Smooth muscle cell (in vitro differentiated cells): ENCODE results near the gene IL1RAPL1. TPM values are rescaled to one million over a fixed set of nuclear protein-coding genes. Genes with fewer than 3 reads are reported as not detected.

Source experiments
- DNase-seq: peaks from one replicate; lab custom pipeline; 2025; ENCODE audit not compliant: unreplicated experiment; lab: John Stamatoyannopoulos, UW
- H2AFZ ChIP-seq: fragments of 200-600 bp; sonication (generic); 2 replicates; pipeline ENCODE4 v1.6.0; 2016; ENCODE audit warnings: antibody characterized with exemption, low read depth, mild to moderate bottlenecking
- H3F3A ChIP-seq: fragments of 200-600 bp; sonication (generic); 2 replicates; pipeline ENCODE4 v1.6.0; 2017; ENCODE audit warnings: antibody characterized with exemption, low read depth
- H3K27ac ChIP-seq: fragments of 200-600 bp; sonication (generic); 2 replicates; pipeline ENCODE4 v1.5.1; 2016; ENCODE audit warnings: low read depth, mild to moderate bottlenecking
- H3K27me3 ChIP-seq: fragments of 200-600 bp; sonication (generic); 2 replicates; pipeline ENCODE4 v1.6.1; 2016; ENCODE audit warnings: low read depth, mild to moderate bottlenecking
- H3K36me3 ChIP-seq: fragments of 200-600 bp; sonication (generic); 2 replicates; pipeline ENCODE4 v1.5.1; 2016; ENCODE audit warnings: low read depth
- H3K4me1 ChIP-seq: fragments of 200-600 bp; sonication (generic); 2 replicates; pipeline ENCODE4 v1.5.1; 2016; ENCODE audit warnings: low read depth
- H3K4me2 ChIP-seq: fragments of 200-600 bp; sonication (generic); 2 replicates; pipeline ENCODE4 v1.6.0; 2016; ENCODE audit warnings: mild to moderate bottlenecking
- H3K4me3 ChIP-seq: fragments of 200-600 bp; sonication (generic); 2 replicates; pipeline ENCODE4 v1.5.1; 2016; ENCODE audit warnings: mild to moderate bottlenecking
- H3K79me2 ChIP-seq: fragments of 200-600 bp; sonication (generic); 2 replicates; pipeline ENCODE4 v1.6.0; 2016; ENCODE audit warnings: low read depth, mild to moderate bottlenecking
- H3K9ac ChIP-seq: fragments of 200-600 bp; sonication (generic); 2 replicates; pipeline ENCODE4 v1.6.0; 2016; ENCODE audit warnings: low read depth
- H3K9me3 ChIP-seq: fragments of 200-600 bp; sonication (generic); replicated peaks from 2 replicates; pipeline ENCODE4 v1.5.1; 2016; ENCODE audit warnings: low read depth
- H4K20me1 ChIP-seq: fragments of 200-600 bp; sonication (generic); 2 replicates; pipeline ENCODE4 v1.6.0; 2016; ENCODE audit warnings: low read depth
- WGBS: methylation state at CpG from one replicate; pipeline ENCODE4 v1.1.7; 2016; ENCODE audit warnings: low lambda C conversion rate; 5-methylcytosine and 5-hydroxymethylcytosine counted together
- polyA plus RNA-seq: library from polyadenylated mRNA; unstranded; fragments of >200 nt; fragmentation: Nextera tagmentation; extraction: Ambion mirVana; gene quantifications from 2 replicates; pipeline ENCODE4 v1.2.1, GENCODE V29; 2016
- total RNA-seq: library from RNA; depleted of rRNA; stranded (reverse); fragments of >200 nt; gene quantifications from 2 replicates; pipeline ENCODE4 v1.2.3, GENCODE V29; 2014
- TF ChIP-seq, protein P1 (sequence below): fragments of 200-600 bp; sonication (generic); IDR thresholded peaks from 2 replicates; pipeline ENCODE4 v1.5.1; 2017; ENCODE audit warnings: borderline replicate concordance, mild to moderate bottlenecking, antibody characterized with exemption; ENCODE audit not compliant: insufficient read depth, poor library complexity, severe bottlenecking

The IL1RAPL1 gene
- total and polyA plus RNA-seq, 2 experiments from 2014 or later: 0.04 TPM; not detected in 1

DNA sequence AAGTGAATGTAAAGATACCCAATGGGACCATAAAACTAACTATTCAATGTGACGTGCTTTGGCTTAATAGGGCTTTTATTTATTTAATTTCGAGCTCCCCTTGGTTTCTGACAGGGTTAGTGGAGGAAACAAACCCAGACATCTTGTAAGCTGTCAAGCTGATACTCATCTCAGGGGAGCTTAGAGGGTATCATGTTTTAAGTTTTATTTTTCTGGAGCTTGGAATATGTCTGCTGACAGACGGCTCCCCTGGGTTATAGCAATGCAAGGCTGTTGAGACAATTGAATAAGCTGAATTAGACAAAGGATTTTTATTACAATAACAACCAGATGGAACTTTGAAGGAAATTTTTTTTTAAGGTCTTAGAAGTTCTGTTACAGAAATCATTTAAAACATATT, 456.5 kb downstream of the IL1RAPL1 start:
- Histone ChIP-seq H3K4me2 (no peak overlapping the region), H4K20me1 (no peaks in the 10 kb centered on the region), H3K4me1 (peaks cover 3% of the 10 kb centered on the region), H3K9ac (no peak overlapping the region), H3K9me3 (no peaks in the 10 kb centered on the region), H3K36me3 (no peaks in the 10 kb centered on the region), H2AFZ (no peak overlapping the region), H3K27me3 (no peaks in the 10 kb centered on the region), H3K4me3 (no peak overlapping the region), H3F3A (no peaks in the 10 kb centered on the region), H3K27ac (no peak overlapping the region), H3K79me2 (no peaks in the 10 kb centered on the region)
- TF ChIP-seq, protein P1, sequence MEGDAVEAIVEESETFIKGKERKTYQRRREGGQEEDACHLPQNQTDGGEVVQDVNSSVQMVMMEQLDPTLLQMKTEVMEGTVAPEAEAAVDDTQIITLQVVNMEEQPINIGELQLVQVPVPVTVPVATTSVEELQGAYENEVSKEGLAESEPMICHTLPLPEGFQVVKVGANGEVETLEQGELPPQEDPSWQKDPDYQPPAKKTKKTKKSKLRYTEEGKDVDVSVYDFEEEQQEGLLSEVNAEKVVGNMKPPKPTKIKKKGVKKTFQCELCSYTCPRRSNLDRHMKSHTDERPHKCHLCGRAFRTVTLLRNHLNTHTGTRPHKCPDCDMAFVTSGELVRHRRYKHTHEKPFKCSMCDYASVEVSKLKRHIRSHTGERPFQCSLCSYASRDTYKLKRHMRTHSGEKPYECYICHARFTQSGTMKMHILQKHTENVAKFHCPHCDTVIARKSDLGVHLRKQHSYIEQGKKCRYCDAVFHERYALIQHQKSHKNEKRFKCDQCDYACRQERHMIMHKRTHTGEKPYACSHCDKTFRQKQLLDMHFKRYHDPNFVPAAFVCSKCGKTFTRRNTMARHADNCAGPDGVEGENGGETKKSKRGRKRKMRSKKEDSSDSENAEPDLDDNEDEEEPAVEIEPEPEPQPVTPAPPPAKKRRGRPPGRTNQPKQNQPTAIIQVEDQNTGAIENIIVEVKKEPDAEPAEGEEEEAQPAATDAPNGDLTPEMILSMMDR: no peak
- no peak for DNase-seq
- 81% methylated on average over 3 of the region's 3 CpGs for WGBS

DNA sequence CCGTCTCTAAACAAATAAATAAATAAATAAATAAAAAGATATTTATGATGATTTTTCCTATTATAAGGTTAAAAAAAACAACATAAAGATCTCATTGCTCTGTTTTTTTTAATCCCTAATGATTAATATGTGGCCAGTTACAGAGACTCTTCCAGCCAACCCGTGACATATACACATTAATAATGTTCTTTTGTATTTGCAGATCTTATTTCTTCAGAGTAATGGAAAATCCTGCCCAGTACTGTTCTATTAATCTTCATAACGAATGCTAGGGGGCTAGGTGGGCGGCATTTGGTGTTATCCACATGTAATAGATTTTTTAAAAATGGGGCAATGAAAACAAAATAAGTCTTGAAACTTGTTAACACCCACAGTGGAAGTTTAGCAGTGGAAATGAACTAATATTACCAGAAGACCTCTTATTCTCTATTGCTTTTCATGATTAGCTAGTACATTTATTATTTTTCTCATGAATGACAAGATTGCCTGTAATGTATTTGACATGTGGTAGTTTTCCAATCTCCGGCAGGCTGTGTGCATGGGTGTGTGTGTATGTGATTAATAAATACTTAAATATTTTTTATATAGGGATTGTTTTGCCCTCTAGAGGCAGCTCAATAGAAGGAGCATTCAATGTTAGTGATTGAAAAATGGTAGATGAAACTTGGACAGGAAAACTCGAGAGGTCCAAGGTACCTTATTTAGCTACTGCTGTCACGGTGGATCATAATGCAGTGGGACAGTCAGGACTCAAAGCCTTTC, 457.4 kb downstream of the IL1RAPL1 start:
- Histone ChIP-seq H3K27ac (no peak overlapping the region), H2AFZ (no peak overlapping the region), H3K79me2 (no peaks in the 10 kb centered on the region), H3K4me1 (no peaks in the 10 kb centered on the region), H3K27me3 (no peaks in the 10 kb centered on the region), H3K9ac (no peak overlapping the region), H3K4me3 (no peak overlapping the region), H3F3A (no peaks in the 10 kb centered on the region), H4K20me1 (no peaks in the 10 kb centered on the region), H3K36me3 (no peaks in the 10 kb centered on the region), H3K9me3 (no peaks in the 10 kb centered on the region), H3K4me2 (no peak overlapping the region)
- WGBS: 74% methylated on average over 7 of the region's 7 CpGs
- TF ChIP-seq, protein P1: peak; percentile 21
- DNase-seq: no peak

DNA sequence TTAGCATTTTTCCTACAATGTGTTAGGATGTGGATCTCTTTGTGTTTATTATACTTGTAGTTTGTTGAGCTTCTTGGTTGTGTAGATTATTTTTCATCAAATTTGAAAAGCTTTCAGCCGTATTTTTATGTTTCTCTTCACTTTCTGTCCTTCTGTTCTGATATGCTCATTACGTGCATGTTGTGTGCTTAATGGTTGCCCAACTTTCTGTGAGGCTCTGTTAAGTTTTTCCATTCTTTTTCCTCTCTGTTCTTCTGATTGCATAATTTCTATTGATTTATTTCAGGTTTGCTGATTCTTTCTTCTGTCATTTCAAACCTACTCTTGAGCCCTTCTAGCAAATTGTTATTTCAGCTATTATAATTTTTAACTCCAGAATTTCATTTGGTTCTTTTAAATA, 478.2 kb downstream of the IL1RAPL1 start:
- Histone ChIP-seq H3K4me1 (no peaks in the 10 kb centered on the region), H3K36me3 (no peaks in the 10 kb centered on the region), H3K4me3 (no peak overlapping the region), H2AFZ (no peak overlapping the region), H3K4me2 (no peak overlapping the region), H3K9me3 (no peaks in the 10 kb centered on the region), H3K79me2 (no peaks in the 10 kb centered on the region), H3F3A (no peaks in the 10 kb centered on the region), H3K27ac (no peak overlapping the region), H3K9ac (no peak overlapping the region), H4K20me1 (no peaks in the 10 kb centered on the region), H3K27me3 (no peaks in the 10 kb centered on the region)
- 70% methylated on average over 2 of the region's 2 CpGs for WGBS
- TF ChIP-seq, protein P1: no peak
- DNase-seq: no peak

DNA sequence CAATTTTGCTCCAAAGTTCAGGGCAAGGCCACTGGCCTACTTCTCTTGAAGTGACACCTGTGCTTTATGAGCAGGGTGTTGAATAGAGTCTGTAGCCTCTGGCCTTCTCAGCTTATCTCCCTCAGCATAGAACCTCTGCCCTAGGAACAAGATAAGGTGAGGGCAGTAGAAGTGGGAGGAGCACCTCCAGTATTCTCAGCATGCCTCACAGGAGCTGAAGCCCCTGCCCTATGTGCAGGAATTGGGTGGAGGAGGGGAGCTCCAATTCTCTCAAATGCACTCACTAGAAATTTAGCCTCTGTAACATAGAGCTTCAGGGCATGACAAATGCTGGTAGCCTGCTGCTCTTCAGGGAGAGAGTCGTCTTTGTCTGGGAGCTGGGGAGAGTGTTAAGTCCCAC, 479.3 kb downstream of the IL1RAPL1 start:
- Histone ChIP-seq H3K27me3 (no peaks in the 10 kb centered on the region), H3K4me3 (no peak overlapping the region), H3K9me3 (no peaks in the 10 kb centered on the region), H3K4me2 (no peak overlapping the region), H3K4me1 (no peaks in the 10 kb centered on the region), H3F3A (no peaks in the 10 kb centered on the region), H2AFZ (no peak overlapping the region), H3K9ac (no peak overlapping the region), H3K79me2 (no peaks in the 10 kb centered on the region), H3K36me3 (no peaks in the 10 kb centered on the region), H3K27ac (no peak overlapping the region), H4K20me1 (no peaks in the 10 kb centered on the region)
- DNase-seq: no peak
- TF ChIP-seq, protein P1: no peak
- 25% methylated on average over 1 of the region's 1 CpG for WGBS
